ENCODE results near the gene LRCH4.

LRCH4 gene

DNA sequence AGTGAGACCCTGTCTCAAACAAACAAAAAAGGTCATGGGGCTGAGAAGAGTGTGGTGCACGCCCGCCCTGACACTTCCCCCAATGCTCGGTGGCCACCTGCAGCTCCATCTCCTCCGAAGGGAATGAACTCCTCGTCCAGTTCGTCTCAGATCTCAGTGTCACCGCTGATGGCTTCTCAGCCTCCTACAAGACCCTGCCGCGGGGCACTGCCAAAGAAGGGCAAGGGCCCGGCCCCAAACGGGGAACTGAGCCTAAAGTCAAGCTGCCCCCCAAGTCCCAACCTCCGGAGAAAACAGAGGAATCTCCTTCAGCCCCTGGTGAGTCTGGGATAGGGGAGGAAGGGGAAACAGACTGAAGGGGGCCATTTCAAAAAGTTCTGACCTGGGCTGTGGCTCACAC, 20.4 kb upstream of the LRCH4 start:
- H3K4me3 ChIP-seq (ENCODE audit: low read depth, low read length): no peak overlapping the region
- TF ChIP-seq, protein P1, sequence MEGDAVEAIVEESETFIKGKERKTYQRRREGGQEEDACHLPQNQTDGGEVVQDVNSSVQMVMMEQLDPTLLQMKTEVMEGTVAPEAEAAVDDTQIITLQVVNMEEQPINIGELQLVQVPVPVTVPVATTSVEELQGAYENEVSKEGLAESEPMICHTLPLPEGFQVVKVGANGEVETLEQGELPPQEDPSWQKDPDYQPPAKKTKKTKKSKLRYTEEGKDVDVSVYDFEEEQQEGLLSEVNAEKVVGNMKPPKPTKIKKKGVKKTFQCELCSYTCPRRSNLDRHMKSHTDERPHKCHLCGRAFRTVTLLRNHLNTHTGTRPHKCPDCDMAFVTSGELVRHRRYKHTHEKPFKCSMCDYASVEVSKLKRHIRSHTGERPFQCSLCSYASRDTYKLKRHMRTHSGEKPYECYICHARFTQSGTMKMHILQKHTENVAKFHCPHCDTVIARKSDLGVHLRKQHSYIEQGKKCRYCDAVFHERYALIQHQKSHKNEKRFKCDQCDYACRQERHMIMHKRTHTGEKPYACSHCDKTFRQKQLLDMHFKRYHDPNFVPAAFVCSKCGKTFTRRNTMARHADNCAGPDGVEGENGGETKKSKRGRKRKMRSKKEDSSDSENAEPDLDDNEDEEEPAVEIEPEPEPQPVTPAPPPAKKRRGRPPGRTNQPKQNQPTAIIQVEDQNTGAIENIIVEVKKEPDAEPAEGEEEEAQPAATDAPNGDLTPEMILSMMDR (conservative IDR thresholded peaks at IDR 0.05; ENCODE audit: low read depth, low read length): no peak
- no peak for DNase-seq (ENCODE audit: low read depth)

DNA sequence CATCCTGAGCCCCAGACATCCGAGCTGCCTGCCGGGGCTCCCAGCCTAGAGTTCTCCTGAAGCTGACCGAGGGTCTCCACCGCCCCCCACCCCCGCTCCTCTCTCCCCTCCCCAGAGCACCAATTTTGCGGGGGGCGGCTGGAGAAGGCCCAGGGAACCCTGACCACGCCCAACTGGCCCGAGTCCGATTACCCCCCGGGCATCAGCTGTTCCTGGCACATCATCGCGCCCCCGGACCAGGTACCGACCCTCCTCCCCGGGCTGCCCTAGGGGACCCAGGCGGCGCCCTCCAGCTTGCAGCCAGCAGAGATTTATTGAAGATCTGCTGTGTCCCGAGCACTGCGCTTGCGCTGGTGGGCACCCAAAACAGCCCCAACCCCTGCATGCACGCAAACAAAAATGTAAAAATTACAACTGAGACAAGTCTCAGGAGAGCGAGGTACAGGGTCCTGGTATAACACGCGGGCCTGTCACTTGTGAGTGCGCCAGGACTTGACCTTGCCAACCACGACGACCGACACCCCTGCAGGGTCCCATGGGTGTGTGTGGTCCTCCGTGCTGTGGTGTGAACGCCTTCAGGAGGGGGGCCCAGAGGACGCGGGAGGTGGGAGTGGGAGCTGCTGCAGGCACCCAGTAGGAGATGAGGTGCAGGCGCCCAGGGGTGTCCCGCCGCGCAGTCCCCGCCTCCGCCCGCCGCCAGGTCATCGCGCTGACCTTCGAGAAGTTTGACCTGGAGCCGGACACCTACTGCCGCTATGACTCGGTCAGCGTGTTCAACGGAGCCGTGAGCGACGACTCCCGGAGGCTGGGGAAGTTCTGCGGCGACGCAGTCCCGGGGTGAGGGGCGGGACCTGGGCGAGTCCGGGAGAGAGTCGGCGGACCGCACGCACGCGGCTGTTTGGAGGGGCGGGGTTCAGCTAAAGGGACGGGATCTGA, 19.3 kb upstream of the LRCH4 start:
- DNase-seq (ENCODE audit: low read depth): no peak
- peak overlapping the region; percentile 63 for H3K4me3 ChIP-seq (ENCODE audit: low read depth, low read length)
- TF ChIP-seq, protein P1 (conservative IDR thresholded peaks at IDR 0.05; ENCODE audit: low read depth, low read length): no peak

DNA sequence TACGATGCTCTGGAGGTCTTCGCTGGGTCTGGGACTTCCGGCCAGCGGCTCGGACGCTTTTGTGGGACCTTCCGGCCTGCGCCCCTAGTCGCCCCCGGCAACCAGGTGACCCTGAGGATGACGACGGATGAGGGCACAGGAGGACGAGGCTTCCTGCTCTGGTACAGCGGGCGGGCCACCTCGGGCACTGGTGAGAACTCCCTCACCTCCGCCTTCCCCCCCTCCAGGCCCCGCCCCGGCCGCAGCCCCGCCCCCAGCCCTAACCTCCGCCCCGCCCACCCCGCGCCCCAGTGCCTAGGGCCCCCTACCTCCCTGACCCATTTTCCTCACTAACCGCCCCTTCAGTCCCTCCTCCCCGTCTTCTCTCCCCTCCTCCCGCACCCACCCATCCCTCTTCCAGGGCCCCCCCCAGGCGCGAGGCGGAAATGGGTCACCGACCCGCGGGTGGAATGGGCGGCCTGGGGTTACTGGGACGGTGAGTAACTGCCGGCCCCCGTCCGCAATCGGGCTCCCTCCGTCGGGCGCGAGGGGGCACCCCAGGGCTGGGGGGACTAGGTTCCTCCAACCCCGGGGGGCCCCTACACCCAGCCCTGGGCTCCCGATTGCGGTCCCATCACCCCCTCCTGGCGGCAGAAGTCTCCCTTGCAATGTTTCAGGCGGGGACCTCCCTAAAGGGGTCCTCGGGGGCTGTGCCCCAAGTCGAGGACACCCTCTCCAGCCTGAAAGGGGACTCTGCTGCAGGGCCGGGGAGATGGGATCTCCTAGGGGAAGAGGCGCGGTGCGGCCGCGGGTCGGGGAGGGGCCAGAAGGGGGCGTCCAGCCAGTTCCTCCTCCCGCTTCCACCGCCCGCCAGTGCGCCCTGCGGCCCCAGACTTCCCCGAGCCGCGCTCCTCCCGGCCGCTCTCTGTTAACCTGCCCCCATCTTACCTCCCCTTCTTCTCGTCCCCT, 18.4 kb upstream of the LRCH4 start:
- TF ChIP-seq, protein P1 (conservative IDR thresholded peaks at IDR 0.05; ENCODE audit: low read depth, low read length): peak; percentile 54
- peak; percentile 64 for DNase-seq (ENCODE audit: low read depth)
- H3K4me3 ChIP-seq (ENCODE audit: low read depth, low read length): peak overlapping the region; percentile 63

DNA sequence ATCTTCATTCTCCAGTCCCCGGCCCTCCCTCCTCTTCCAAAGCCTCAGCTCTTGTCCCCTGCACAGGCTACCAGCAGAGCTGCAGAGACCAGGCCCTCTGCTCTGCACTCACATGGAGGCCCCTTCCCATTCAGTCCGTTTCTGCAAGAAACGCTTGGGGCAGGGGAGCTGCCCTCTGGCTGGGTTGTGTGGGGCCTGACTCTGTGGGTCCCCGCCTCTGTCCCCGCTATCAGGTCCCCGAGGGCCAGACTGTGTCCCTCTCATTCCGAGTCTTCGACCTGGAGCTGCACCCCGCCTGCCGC, 17.7 kb upstream of the LRCH4 start:
- peak; percentile 34 for DNase-seq (ENCODE audit: low read depth)
- TF ChIP-seq, protein P1 (conservative IDR thresholded peaks at IDR 0.05; ENCODE audit: low read depth, low read length): no peak
- peak overlapping the region; percentile 63 for H3K4me3 ChIP-seq (ENCODE audit: low read depth, low read length)

DNA sequence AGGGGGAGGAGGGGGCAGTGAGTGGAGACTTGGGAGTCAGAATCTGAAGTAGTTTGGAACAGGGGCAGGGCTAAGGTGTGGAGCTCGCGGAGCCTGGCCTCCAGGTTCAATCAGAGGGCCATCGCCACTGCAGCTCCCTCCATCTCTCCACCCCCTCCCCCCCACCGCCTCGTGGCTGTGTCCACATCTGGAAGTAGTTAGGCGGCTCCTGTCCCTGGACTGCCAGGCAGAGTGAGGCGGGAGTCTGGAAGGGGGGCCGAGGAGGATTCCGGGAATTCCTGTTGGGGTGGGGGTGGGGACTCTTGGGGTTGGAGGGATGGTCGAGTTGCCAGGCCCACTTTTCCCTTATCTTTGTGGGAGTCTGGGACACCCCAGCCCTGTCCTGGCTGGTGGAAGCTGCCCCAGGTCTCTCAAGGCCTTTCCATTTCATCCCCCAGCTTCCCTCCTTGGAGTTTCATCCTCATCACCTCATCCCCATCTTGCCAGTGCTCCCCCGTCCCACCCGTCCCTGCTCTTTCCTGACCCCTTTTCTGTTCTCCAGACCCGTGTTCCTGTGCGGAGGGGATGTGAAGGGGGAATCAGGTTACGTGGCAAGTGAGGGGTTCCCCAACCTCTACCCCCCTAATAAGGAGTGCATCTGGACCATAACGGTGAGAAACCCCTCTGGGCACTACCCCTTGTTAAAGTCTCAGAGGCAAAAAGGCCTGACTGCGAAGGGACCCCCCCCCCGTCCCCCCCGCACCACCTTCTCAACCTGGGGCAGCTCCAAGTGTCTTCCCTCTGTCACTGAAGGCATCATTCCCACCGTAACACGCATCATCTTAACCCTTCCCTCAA, 17.2 kb upstream of the LRCH4 start:
- peak overlapping the region; percentile 63 for H3K4me3 ChIP-seq (ENCODE audit: low read depth, low read length)
- TF ChIP-seq, protein P1 (conservative IDR thresholded peaks at IDR 0.05; ENCODE audit: low read depth, low read length): no peak
- peak; percentile 73 for DNase-seq (ENCODE audit: low read depth)

DNA sequence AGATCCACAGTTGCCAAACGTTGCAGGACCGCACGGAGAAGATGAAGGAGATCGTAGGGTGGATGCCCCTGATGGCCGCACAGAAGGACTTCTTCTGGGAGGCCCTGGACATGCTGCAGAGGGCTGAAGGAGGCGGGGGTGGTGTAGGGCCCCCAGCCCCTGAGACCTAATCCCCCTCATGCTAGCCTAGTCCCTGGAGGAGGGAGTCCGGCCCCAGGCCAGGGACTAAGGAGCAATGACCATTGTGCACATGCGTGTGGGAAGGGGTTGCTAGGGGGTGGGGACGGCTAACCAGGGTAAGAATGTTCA, 14.8 kb upstream of the LRCH4 start:
- DNase-seq (ENCODE audit: low read depth): no peak
- H3K4me3 ChIP-seq (ENCODE audit: low read depth, low read length): no peak overlapping the region
- TF ChIP-seq, protein P1 (conservative IDR thresholded peaks at IDR 0.05; ENCODE audit: low read depth, low read length): no peak

Measured in choroid plexus epithelial cell (primary cell).